Effector memory CD8-positive, alpha-beta T cell (primary cell): Measurements from ENCODE around the gene PPP1R2C.

ENCODE experiments used
- ATAC-seq: fragments of 150-1000 bp; cut with Tn5 transposase; replicated peaks from 2 replicates; pipeline ENCODE4 v1.10.0; 2021; ENCODE audit warnings: mild to moderate bottlenecking, moderate library complexity
- DNase-seq, 3 experiments: peaks; one replicate each; pipeline ENCODE4 v3.0.0; 2021
- H3K27ac Mint-ChIP-seq, 2 donors: one replicate each; pipeline ENCODE4 v1.8.0; 2022; ENCODE audit warnings: mild to moderate bottlenecking in 2 of 2, mixed read lengths in 2 of 2, moderate library complexity in 2 of 2
- H3K27me3 Mint-ChIP-seq, 2 donors: one replicate each; pipeline ENCODE4 v1.8.0; 2022; ENCODE audit warnings: mixed read lengths in 2 of 2
- H3K36me3 Mint-ChIP-seq: one replicate; pipeline ENCODE4 v1.8.0; 2022; ENCODE audit warnings: mild to moderate bottlenecking, moderate library complexity, mixed read lengths; ENCODE audit not compliant: insufficient read depth
- H3K4me1 Mint-ChIP-seq, 2 donors: one replicate each; pipeline ENCODE4 v1.8.0; 2022; ENCODE audit warnings: low read depth in 2 of 2, mixed read lengths in 2 of 2
- H3K4me3 Mint-ChIP-seq, 2 donors: one replicate each; pipeline ENCODE4 v1.8.0; 2022; ENCODE audit warnings: mild to moderate bottlenecking in 2 of 2, mixed read lengths in 2 of 2, moderate library complexity in 2 of 2
- H3K9me3 Mint-ChIP-seq, 2 donors: one replicate each; pipeline ENCODE4 v1.8.0; 2022; ENCODE audit warnings: mixed read lengths in 2 of 2
- total RNA-seq, 9 experiments: gene quantifications; one replicate each; lab custom pipeline; 2026; lab: John Stamatoyannopoulos, UW

PPP1R2C gene
- 0 to 0.63 (median 0) reads per million in 9 experiments for total RNA-seq

- no peaks in the 10 kb centered on the region for H3K36me3 Mint-ChIP-seq
- DNase-seq: no peak
- peaks cover 0 to 1% of the 10 kb centered on the region in 2 donors for H3K4me1 Mint-ChIP-seq
- peak within 1 kb of the TSS in 1 of 2 donors; percentile 44 for H3K27ac Mint-ChIP-seq
- no peak within 1 kb of the TSS for H3K4me3 Mint-ChIP-seq
- no peaks in the 10 kb centered on the region for H3K27me3 Mint-ChIP-seq
- no peak for ATAC-seq
- no peaks in the 10 kb centered on the region for H3K9me3 Mint-ChIP-seq
Observed at GRCh38 chrX:42778096-42778495, at the start of gene PPP1R2C. TSS of gene PPP1R2C (minus strand) at chrX:42778163. CDS start at chrX:42778079, 84 bp downstream.

- no peaks in the 10 kb centered on the region for H3K4me1 Mint-ChIP-seq
Observed at GRCh38 chrX:42825201-42825600, 47.2 kb upstream of the PPP1R2C start.

GRCh38 chrX:42824541-42824940 lies 46.6 kb upstream of the PPP1R2C start:
- no peaks in the 10 kb centered on the region for H3K9me3 Mint-ChIP-seq
- DNase-seq (no peak), ATAC-seq (no peak)
- H3K27ac Mint-ChIP-seq: peak overlapping the region in 1 of 2 donors; percentile 82
- no peaks in the 10 kb centered on the region for H3K27me3 Mint-ChIP-seq
- H3K4me1 Mint-ChIP-seq: no peaks in the 10 kb centered on the region
- no peak overlapping the region for H3K4me3 Mint-ChIP-seq
- H3K36me3 Mint-ChIP-seq: no peaks in the 10 kb centered on the region

More at GRCh38 chrX:42825201-42825600, 47.2 kb upstream of the PPP1R2C start:
- ATAC-seq (no peak), DNase-seq (no peak)
- no peaks in the 10 kb centered on the region for H3K27me3 Mint-ChIP-seq
- no peak overlapping the region for H3K27ac Mint-ChIP-seq
- H3K4me3 Mint-ChIP-seq: no peak overlapping the region
- H3K9me3 Mint-ChIP-seq: no peaks in the 10 kb centered on the region
- H3K36me3 Mint-ChIP-seq: no peaks in the 10 kb centered on the region

- H3K4me3 Mint-ChIP-seq: no peak overlapping the region
- DNase-seq: no peak
- H3K27ac Mint-ChIP-seq: peak overlapping the region in 1 of 2 donors; percentile 82
- no peaks in the 10 kb centered on the region for H3K27me3 Mint-ChIP-seq
- H3K4me1 Mint-ChIP-seq: no peaks in the 10 kb centered on the region
- no peak for ATAC-seq
- H3K36me3 Mint-ChIP-seq: no peaks in the 10 kb centered on the region
- H3K9me3 Mint-ChIP-seq: no peaks in the 10 kb centered on the region
Observed at GRCh38 chrX:42823443-42823842, 45.5 kb upstream of the PPP1R2C start.

- no peaks in the 10 kb centered on the region for H3K27me3 Mint-ChIP-seq
- no peak overlapping the region for H3K4me3 Mint-ChIP-seq
- H3K9me3 Mint-ChIP-seq: no peaks in the 10 kb centered on the region
- no peak for ATAC-seq
- no peaks in the 10 kb centered on the region for H3K4me1 Mint-ChIP-seq
- H3K36me3 Mint-ChIP-seq: no peaks in the 10 kb centered on the region
- H3K27ac Mint-ChIP-seq: no peak overlapping the region
- DNase-seq: no peak
Observed at GRCh38 chrX:42821803-42822443, 44.0 kb upstream of the PPP1R2C start.

GRCh38 chrX:42818151-42818921 lies 40.4 kb upstream of the PPP1R2C start:
- Mint-ChIP-seq H3K9me3 (peaks cover 8 to 13% of the 10 kb centered on the region in 2 donors), H3K27me3 (no peaks in the 10 kb centered on the region), H3K36me3 (no peaks in the 10 kb centered on the region), H3K4me1 (no peaks in the 10 kb centered on the region), H3K4me3 (no peak overlapping the region), H3K27ac (no peak overlapping the region)
- DNase-seq (no peak), ATAC-seq (no peak)

- peaks cover 6 to 13% of the 10 kb centered on the region in 2 donors for H3K9me3 Mint-ChIP-seq
- H3K36me3 Mint-ChIP-seq: no peaks in the 10 kb centered on the region
- H3K27me3 Mint-ChIP-seq: no peaks in the 10 kb centered on the region
- no peaks in the 10 kb centered on the region for H3K4me1 Mint-ChIP-seq
- H3K27ac Mint-ChIP-seq: no peak overlapping the region
- DNase-seq: no peak
- no peak for ATAC-seq
- H3K4me3 Mint-ChIP-seq: no peak overlapping the region
Observed at GRCh38 chrX:42809569-42809968, 31.6 kb upstream of the PPP1R2C start.

GRCh38 chrX:42807393-42807792 lies 29.4 kb upstream of the PPP1R2C start:
- Mint-ChIP-seq H3K27ac (no peak overlapping the region), H3K27me3 (no peaks in the 10 kb centered on the region), H3K36me3 (no peaks in the 10 kb centered on the region), H3K4me3 (no peak overlapping the region), H3K4me1 (no peaks in the 10 kb centered on the region), H3K9me3 (no peaks in the 10 kb centered on the region)
- DNase-seq (no peak), ATAC-seq (no peak)

GRCh38 chrX:42804524-42804923 lies 26.6 kb upstream of the PPP1R2C start:
- DNase-seq: no peak
- Mint-ChIP-seq H3K27me3 (no peaks in the 10 kb centered on the region), H3K36me3 (no peaks in the 10 kb centered on the region), H3K9me3 (no peaks in the 10 kb centered on the region), H3K4me3 (no peak overlapping the region), H3K4me1 (no peaks in the 10 kb centered on the region), H3K27ac (no peak overlapping the region)
- ATAC-seq: no peak

GRCh38 chrX:42803320-42803719 lies 25.4 kb upstream of the PPP1R2C start:
- H3K4me1 Mint-ChIP-seq: no peaks in the 10 kb centered on the region

GRCh38 chrX:42797651-42798269 lies 19.8 kb upstream of the PPP1R2C start:
- no peaks in the 10 kb centered on the region for H3K4me1 Mint-ChIP-seq
- ATAC-seq: no peak
- H3K9me3 Mint-ChIP-seq: no peaks in the 10 kb centered on the region
- no peaks in the 10 kb centered on the region for H3K36me3 Mint-ChIP-seq
- DNase-seq: no peak
- no peak overlapping the region for H3K27ac Mint-ChIP-seq
- H3K4me3 Mint-ChIP-seq: no peak overlapping the region
- no peaks in the 10 kb centered on the region for H3K27me3 Mint-ChIP-seq

More at GRCh38 chrX:42803320-42803719, 25.4 kb upstream of the PPP1R2C start:
- H3K27ac Mint-ChIP-seq: no peak overlapping the region
- ATAC-seq: no peak
- H3K36me3 Mint-ChIP-seq: no peaks in the 10 kb centered on the region
- no peak for DNase-seq
- no peak overlapping the region for H3K4me3 Mint-ChIP-seq
- H3K9me3 Mint-ChIP-seq: no peaks in the 10 kb centered on the region
- no peaks in the 10 kb centered on the region for H3K27me3 Mint-ChIP-seq

GRCh38 chrX:42783451-42783850 lies 5.5 kb upstream of the PPP1R2C start:
- no peak for DNase-seq
- H3K4me3 Mint-ChIP-seq: no peak overlapping the region
- H3K27ac Mint-ChIP-seq: no peak overlapping the region
- no peaks in the 10 kb centered on the region for H3K9me3 Mint-ChIP-seq
- no peaks in the 10 kb centered on the region for H3K27me3 Mint-ChIP-seq
- ATAC-seq: no peak
- H3K4me1 Mint-ChIP-seq: peaks cover 0 to 1% of the 10 kb centered on the region in 2 donors
- H3K36me3 Mint-ChIP-seq: no peaks in the 10 kb centered on the region

GRCh38 chrX:42776195-42776594 lies 1.8 kb downstream of the PPP1R2C start:
- H3K4me3 Mint-ChIP-seq: no peak overlapping the region
- peaks cover 0 to 1% of the 10 kb centered on the region in 2 donors for H3K4me1 Mint-ChIP-seq
- no peaks in the 10 kb centered on the region for H3K36me3 Mint-ChIP-seq
- DNase-seq: no peak
- H3K9me3 Mint-ChIP-seq: no peaks in the 10 kb centered on the region
- ATAC-seq: no peak
- no peaks in the 10 kb centered on the region for H3K27me3 Mint-ChIP-seq
- H3K27ac Mint-ChIP-seq: no peak overlapping the region

GRCh38 chrX:42772874-42773273 lies 5.1 kb downstream of the PPP1R2C start:
- no peak overlapping the region for H3K27ac Mint-ChIP-seq
- no peaks in the 10 kb centered on the region for H3K9me3 Mint-ChIP-seq
- H3K4me1 Mint-ChIP-seq: no peaks in the 10 kb centered on the region
- no peak overlapping the region for H3K4me3 Mint-ChIP-seq
- ATAC-seq (no peak), DNase-seq (no peak)
- H3K27me3 Mint-ChIP-seq: no peaks in the 10 kb centered on the region
- H3K36me3 Mint-ChIP-seq: no peaks in the 10 kb centered on the region
